Chondrocyte (in vitro differentiated cells): ENCODE measurements around the gene STK32C. TPM values are rescaled to one million over a fixed set of nuclear protein-coding genes. Genes with fewer than 3 reads are reported as not detected.

Source experiments
- DNase-seq: peaks from one replicate; pipeline ENCODE4 v3.0.0; 2021; ENCODE audit warnings: mixed read lengths, low spot score
- H3K27ac Mint-ChIP-seq: one replicate; pipeline ENCODE4 v1.8.0; 2021; ENCODE audit warnings: mild to moderate bottlenecking, moderate library complexity, mixed read lengths; ENCODE audit not compliant: unreplicated experiment
- H3K27me3 Mint-ChIP-seq: 2 replicates; pipeline ENCODE4 v1.8.0; 2021; ENCODE audit warnings: low read depth, mixed read lengths
- H3K36me3 Mint-ChIP-seq: 2 replicates; pipeline ENCODE4 v1.8.0; 2021; ENCODE audit warnings: low read depth, mixed read lengths
- H3K4me1 Mint-ChIP-seq: 2 replicates; pipeline ENCODE4 v1.8.0; 2021; ENCODE audit warnings: low read depth, mild to moderate bottlenecking, mixed read lengths
- H3K4me3 Mint-ChIP-seq: one replicate; pipeline ENCODE4 v1.8.0; 2021; ENCODE audit warnings: mild to moderate bottlenecking, moderate library complexity, mixed read lengths; ENCODE audit not compliant: unreplicated experiment
- H3K9me3 Mint-ChIP-seq: 2 replicates; pipeline ENCODE4 v1.8.0; 2021; ENCODE audit warnings: low read depth, mixed read lengths
- CTCF ChIP-seq: fragments of 200-600 bp; sonication (generic); IDR thresholded peaks from 2 replicates; pipeline ENCODE4 v1.5.0; 2021; ENCODE audit warnings: antibody characterized with exemption, mild to moderate bottlenecking, moderate library complexity
- total RNA-seq: library from RNA; stranded (reverse); gene quantifications from 3 replicates; pipeline ENCODE4 v1.2.1, GENCODE V29; 2021

The STK32C gene
- total RNA-seq, 1 donor from 2014 or later = 17.9 TPM

GRCh38 chr10:132291826-132292225 is 15.9 kb downstream of the STK32C start:
- peak; percentile 72 for DNase-seq
- no peak overlapping the region for H3K27ac Mint-ChIP-seq
- H3K36me3 Mint-ChIP-seq = no peaks in the 10 kb centered on the region
- H3K9me3 Mint-ChIP-seq = peaks cover 15% of the 10 kb centered on the region
- TF ChIP-seq CTCF = no peak
- H3K4me3 Mint-ChIP-seq = no peak overlapping the region
- H3K27me3 Mint-ChIP-seq = no peaks in the 10 kb centered on the region
- H3K4me1 Mint-ChIP-seq = peaks cover 9% of the 10 kb centered on the region

- H3K27ac Mint-ChIP-seq = no peak overlapping the region
- H3K27me3 Mint-ChIP-seq = no peaks in the 10 kb centered on the region
- no peak overlapping the region for H3K4me3 Mint-ChIP-seq
Measured at GRCh38 chr10:132290631-132291030, 17.1 kb downstream of the STK32C start.

GRCh38 chr10:132289439-132289838 is 18.3 kb downstream of the STK32C start:
- Mint-ChIP-seq H3K9me3 (peaks cover 15% of the 10 kb centered on the region), H3K36me3 (no peaks in the 10 kb centered on the region), H3K4me1 (peaks cover 9% of the 10 kb centered on the region), H3K4me3 (no peak overlapping the region), H3K27ac (no peak overlapping the region), H3K27me3 (no peaks in the 10 kb centered on the region)
- TF ChIP-seq CTCF = no peak
- no peak for DNase-seq

More at GRCh38 chr10:132290631-132291030, 17.1 kb downstream of the STK32C start:
- peaks cover 15% of the 10 kb centered on the region for H3K9me3 Mint-ChIP-seq
- TF ChIP-seq CTCF = no peak
- no peaks in the 10 kb centered on the region for H3K36me3 Mint-ChIP-seq
- DNase-seq = peak; percentile 63
- H3K4me1 Mint-ChIP-seq = peaks cover 9% of the 10 kb centered on the region

- H3K9me3 Mint-ChIP-seq = peaks cover 6% of the 10 kb centered on the region
- H3K36me3 Mint-ChIP-seq = no peaks in the 10 kb centered on the region
- no peak for TF ChIP-seq CTCF
- H3K4me1 Mint-ChIP-seq = no peaks in the 10 kb centered on the region
- no peak overlapping the region for H3K4me3 Mint-ChIP-seq
- DNase-seq = peak; percentile 83
- peaks cover 3% of the 10 kb centered on the region for H3K27me3 Mint-ChIP-seq
- H3K27ac Mint-ChIP-seq = no peak overlapping the region
Measured at GRCh38 chr10:132283604-132284382, 24.0 kb downstream of the STK32C start.

- H3K4me3 Mint-ChIP-seq = no peak overlapping the region
- no peak for TF ChIP-seq CTCF
- H3K9me3 Mint-ChIP-seq = no peaks in the 10 kb centered on the region
- DNase-seq = peak; percentile 73
- H3K27me3 Mint-ChIP-seq = peaks cover 3% of the 10 kb centered on the region
- H3K36me3 Mint-ChIP-seq = no peaks in the 10 kb centered on the region
- no peaks in the 10 kb centered on the region for H3K4me1 Mint-ChIP-seq
- H3K27ac Mint-ChIP-seq = no peak overlapping the region
Measured at GRCh38 chr10:132282667-132283603, 24.8 kb downstream of the STK32C start.
